ENCODE data around the gene USF2.
A peak's percentile ranks its signal among the peaks of the same experiment; 100 is the strongest.

Gene USF2

DNA sequence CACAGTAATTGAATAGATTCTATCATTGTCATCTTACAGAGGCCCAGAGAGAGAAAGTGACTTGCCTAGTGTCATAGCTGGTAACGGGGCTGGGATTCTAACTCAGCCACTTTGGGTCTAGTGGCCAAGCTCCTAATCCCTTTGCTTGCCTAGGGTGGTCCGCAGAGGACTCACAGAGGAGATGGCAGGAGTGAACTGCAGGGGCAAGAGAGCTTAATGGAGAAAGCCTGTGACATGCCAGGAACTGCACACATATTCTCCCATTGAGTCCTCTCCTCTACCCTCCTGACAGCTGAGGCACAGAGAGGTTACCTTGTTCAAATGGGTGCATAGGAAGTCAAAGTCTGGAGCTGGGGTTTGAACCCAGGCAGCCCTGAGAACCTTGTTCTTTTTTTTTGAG lies 17.3 kb upstream of the USF2 start:
- no peaks in the 10 kb centered on the region for H3K9me3 Mint-ChIP-seq
- peaks cover 40% of the 10 kb centered on the region for H3K27me3 Mint-ChIP-seq (ENCODE audit: low read depth)
- H3K27ac Mint-ChIP-seq: no peak overlapping the region
- peaks cover 9% of the 10 kb centered on the region for H3K4me1 Mint-ChIP-seq (ENCODE audit: low read depth)
- H3K4me3 Mint-ChIP-seq: no peak overlapping the region
- no peak for DNase-seq (ENCODE audit: low spot score)
- no peaks in the 10 kb centered on the region for H3K36me3 Mint-ChIP-seq (ENCODE audit: low read depth)

DNA sequence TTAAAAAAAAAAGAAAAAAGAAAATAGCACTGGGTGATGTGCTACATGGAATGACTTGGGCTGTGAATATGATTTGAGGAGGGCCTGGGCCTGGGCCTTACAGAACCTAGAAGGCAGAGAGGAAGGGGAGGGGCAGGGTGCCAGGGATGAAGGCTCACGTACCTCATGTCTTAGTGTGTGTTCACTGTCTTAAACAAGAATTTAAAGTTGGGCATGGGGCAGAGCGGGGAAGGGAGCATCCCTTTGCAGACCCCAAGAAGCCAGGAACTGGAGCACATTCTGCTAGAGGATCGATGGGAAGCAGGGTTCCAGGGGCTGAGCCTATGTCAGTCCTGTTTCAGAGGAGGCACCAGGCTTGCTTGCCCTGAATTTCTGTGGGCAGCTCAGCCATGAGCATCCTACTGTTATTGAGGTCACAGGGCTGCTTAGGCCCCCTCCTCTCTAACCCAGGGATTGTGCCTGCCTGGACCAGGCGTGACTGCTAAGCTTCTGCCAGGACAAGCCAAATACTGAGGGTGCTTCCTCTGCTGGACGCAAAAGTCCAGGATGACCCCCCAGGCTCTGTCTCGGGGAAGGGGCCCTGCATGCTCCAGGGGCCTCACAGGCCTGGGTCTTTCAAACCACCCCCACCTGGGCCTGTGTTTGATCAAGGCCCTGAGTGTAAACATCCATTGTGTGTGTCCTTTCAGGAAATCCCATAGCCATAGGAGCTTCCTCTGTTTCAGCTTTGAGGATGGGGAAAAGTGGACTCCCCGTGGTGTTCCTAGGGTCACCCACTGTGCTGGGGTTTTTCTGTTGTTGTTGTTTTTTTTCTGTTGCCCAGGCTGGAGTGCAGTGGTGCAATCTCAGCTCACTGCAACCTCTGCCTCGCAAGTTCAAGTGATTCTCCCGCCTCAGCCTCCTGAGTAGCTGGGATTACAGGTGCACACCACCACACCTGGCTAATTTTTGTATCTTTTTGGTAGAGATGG lies 15.2 kb upstream of the USF2 start:
- Mint-ChIP-seq H3K36me3 (ENCODE audit: low read depth) (no peaks in the 10 kb centered on the region), H3K27ac (no peak overlapping the region), H3K4me1 (ENCODE audit: low read depth) (peaks cover 7% of the 10 kb centered on the region), H3K9me3 (no peaks in the 10 kb centered on the region), H3K27me3 (ENCODE audit: low read depth) (peaks cover 23% of the 10 kb centered on the region), H3K4me3 (no peak overlapping the region)
- DNase-seq (ENCODE audit: low spot score): no peak

DNA sequence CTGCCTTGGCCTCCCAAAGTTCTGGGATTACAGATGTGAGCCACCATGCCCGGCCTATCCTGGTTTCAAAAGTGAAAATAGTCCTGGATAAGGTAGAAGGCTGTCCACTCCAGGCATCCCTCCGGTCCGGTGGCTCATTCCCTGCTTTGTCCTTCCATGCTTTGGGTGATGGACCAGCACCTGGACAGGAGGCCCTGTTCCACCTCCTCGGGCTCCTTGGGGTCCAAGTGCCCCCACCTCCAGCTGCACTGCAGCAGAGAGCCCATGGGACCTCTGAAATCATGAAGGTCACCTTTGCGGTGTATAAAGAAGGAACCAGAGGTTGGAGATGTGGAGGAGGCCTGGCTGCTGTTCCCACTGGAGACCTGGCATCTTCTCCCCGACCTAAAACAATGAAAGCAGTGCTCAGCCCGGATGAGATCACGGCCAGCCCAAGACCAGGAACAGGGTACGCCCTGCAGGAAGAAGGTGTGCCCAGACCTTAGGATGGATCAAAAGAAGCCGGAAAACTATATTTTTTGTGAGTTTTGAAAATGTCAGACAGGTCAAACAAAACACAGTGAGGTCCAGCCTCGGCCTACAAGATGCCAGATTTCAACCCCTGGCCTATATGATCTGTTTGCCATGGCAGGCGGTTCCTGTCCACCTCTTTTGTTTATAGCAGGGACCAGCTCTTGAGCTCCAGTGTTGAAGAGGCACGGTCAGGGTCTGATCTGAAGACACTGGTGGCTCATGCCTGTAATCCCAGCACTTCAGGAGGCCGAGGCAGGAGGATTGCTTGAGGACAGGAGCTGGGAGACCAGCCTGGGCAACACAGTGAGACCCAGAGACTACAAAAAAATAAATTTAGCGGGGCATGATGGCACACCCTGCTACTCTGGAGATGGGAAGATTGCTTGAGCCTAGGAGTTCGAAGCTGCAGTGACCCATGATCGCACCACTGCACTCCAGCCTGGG lies 14.1 kb upstream of the USF2 start:
- no peaks in the 10 kb centered on the region for H3K9me3 Mint-ChIP-seq
- no peak overlapping the region for H3K4me3 Mint-ChIP-seq
- H3K27ac Mint-ChIP-seq: no peak overlapping the region
- H3K36me3 Mint-ChIP-seq (ENCODE audit: low read depth): no peaks in the 10 kb centered on the region
- H3K27me3 Mint-ChIP-seq (ENCODE audit: low read depth): peaks cover 13% of the 10 kb centered on the region
- DNase-seq (ENCODE audit: low spot score): no peak
- peaks cover under 1% of the 10 kb centered on the region for H3K4me1 Mint-ChIP-seq (ENCODE audit: low read depth)

DNA sequence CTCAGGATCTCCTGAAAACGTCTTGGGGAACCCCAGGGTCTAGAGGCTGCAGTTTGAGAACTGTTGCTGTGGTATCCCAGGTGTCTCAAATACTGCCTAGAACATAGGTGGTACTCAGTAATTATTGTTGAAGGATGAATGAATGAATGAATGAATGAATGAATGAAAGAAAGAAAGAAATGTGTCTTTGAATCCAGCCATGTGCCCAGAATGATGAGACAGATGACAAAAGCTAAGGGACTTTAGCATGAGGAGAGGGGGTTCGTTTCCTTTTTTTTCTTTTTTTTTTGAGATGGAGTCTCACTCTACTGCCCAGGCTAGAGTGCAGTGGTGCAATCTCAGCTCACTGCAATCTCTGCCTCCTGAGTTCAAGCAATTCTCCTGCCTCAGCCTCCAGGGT lies 12.2 kb upstream of the USF2 start:
- DNase-seq (ENCODE audit: low spot score): no peak
- Mint-ChIP-seq H3K27ac (no peak overlapping the region), H3K4me3 (no peak overlapping the region), H3K9me3 (no peaks in the 10 kb centered on the region), H3K4me1 (ENCODE audit: low read depth) (no peaks in the 10 kb centered on the region), H3K27me3 (ENCODE audit: low read depth) (no peaks in the 10 kb centered on the region), H3K36me3 (ENCODE audit: low read depth) (no peaks in the 10 kb centered on the region)

DNA sequence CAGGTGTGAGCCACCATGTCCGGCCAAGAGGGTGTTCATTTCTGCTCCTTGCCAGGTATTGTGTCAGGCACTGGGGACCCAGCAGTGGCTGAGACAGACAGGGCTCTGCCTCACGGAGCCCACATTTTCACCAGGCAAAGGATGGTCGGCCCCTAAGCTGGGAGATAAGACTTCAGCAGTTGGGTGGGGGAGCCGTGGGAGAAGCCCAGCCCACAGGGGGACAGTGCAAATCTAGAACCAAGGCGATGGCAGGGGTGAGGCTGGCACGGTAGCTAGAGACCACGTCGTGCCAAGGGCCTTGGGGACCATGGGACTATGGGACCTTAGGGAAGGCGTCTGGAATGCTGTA lies 11.7 kb upstream of the USF2 start:
- H3K27ac Mint-ChIP-seq: no peak overlapping the region
- H3K4me1 Mint-ChIP-seq (ENCODE audit: low read depth): no peaks in the 10 kb centered on the region
- no peaks in the 10 kb centered on the region for H3K27me3 Mint-ChIP-seq (ENCODE audit: low read depth)
- no peak overlapping the region for H3K4me3 Mint-ChIP-seq
- H3K36me3 Mint-ChIP-seq (ENCODE audit: low read depth): no peaks in the 10 kb centered on the region
- no peak for DNase-seq (ENCODE audit: low spot score)
- H3K9me3 Mint-ChIP-seq: no peaks in the 10 kb centered on the region

DNA sequence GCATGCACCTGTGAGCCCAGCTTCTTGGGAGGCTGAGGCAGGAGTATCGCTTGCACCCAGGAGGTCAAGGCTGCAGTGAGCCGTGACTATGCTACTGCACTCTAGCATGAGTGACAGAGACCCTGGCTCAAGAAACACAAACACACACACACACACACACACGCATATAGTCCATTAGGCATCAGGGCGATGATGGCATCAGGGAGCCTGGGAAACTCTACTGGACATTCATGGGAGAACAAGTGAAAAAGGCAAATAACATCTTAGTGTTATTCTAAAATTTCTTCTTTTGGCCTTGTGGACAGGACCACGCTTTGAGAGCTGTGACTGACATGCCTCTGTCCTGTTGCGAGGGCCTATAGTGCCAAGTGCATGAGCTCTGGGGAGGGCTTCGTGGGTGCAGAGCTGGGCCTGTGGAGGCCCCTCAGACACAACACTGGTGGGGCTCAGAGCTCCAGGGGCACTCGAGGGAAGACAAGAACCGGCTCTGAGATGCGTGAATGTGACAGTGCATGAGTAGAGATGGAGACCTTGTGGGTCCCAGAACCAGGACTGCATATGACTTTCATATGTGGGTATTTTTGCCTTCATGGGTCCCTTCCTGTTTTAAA lies 8.0 kb upstream of the USF2 start:
- Mint-ChIP-seq H3K27ac (no peak overlapping the region), H3K4me3 (no peak overlapping the region), H3K27me3 (ENCODE audit: low read depth) (no peaks in the 10 kb centered on the region), H3K4me1 (ENCODE audit: low read depth) (peaks cover 8% of the 10 kb centered on the region), H3K36me3 (ENCODE audit: low read depth) (peaks cover 5% of the 10 kb centered on the region), H3K9me3 (no peaks in the 10 kb centered on the region)
- DNase-seq (ENCODE audit: low spot score): no peak

DNA sequence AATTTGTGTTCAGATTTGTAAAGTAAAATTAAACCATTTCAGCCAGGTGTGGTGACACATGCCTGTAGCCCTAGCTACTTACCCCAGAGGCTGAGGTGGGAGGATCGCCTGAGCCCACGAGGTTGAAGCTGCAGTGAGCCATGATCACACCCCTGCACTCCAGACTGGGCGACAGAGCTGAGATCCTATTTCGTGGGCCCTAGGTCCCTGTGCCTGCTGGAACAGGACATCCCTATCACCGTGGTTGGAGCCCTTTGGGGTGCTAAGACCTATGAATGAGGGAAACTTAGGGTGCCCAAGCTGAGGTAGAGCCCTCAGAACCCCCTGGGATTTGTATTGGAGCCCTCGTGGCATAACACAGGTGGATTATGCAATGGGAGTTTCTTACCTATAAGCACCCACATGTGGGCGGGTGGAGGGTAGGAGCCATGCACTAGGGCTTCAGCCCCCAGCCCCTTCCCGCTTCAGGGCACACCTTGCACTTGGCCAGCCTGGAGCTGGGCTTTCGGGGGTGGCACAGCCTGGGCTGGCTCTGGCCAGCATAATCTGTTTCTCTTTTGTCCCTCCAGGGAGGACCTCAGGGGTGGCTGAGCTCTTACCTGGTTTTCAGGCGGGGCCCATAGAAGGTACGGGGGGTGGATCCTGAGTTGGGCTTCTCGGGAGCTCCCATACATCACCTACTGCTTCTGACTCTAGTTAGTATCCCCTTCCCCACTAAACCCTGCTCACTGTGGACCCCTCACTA lies 7.2 kb upstream of the USF2 start:
- H3K27ac Mint-ChIP-seq: no peak overlapping the region
- H3K9me3 Mint-ChIP-seq: no peaks in the 10 kb centered on the region
- DNase-seq (ENCODE audit: low spot score): no peak
- H3K4me1 Mint-ChIP-seq (ENCODE audit: low read depth): peaks cover 11% of the 10 kb centered on the region
- H3K36me3 Mint-ChIP-seq (ENCODE audit: low read depth): peaks cover 7% of the 10 kb centered on the region
- no peaks in the 10 kb centered on the region for H3K27me3 Mint-ChIP-seq (ENCODE audit: low read depth)
- no peak overlapping the region for H3K4me3 Mint-ChIP-seq

DNA sequence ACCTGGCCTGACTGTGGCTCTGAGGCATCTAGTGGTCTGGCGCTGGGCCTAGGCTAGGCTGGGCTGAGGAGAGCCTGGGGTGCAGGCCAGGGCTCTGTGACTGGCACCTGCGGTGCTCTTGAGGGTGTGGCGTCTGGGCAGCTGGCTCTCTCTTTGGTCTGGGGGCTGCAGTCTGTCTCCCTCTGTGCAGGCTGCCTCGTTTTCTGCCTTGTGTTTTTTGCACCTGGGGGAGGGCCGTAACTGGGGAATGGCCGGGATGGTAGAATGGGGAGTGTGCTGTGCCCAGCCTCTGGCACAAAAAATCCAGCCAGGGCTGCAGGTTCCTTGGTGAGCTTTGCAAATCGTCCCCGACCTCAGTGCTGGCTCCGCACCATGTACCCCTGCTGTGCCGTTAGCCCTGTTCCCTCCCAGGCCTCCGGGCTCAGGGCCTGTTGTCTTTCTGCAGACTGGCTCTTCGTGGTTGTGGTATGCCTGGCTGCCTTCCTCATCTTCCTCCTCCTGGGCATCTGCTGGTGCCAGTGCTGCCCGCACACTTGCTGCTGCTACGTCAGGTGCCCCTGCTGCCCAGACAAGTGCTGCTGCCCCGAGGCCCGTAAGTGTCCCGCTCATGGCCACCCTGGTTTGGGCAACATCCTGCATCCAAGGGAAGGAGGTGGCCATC lies 6.5 kb upstream of the USF2 start:
- Mint-ChIP-seq H3K36me3 (ENCODE audit: low read depth) (peaks cover 7% of the 10 kb centered on the region), H3K4me3 (no peak overlapping the region), H3K27ac (no peak overlapping the region), H3K27me3 (ENCODE audit: low read depth) (no peaks in the 10 kb centered on the region), H3K9me3 (no peaks in the 10 kb centered on the region), H3K4me1 (ENCODE audit: low read depth) (peaks cover 11% of the 10 kb centered on the region)
- DNase-seq (ENCODE audit: low spot score): no peak

DNA sequence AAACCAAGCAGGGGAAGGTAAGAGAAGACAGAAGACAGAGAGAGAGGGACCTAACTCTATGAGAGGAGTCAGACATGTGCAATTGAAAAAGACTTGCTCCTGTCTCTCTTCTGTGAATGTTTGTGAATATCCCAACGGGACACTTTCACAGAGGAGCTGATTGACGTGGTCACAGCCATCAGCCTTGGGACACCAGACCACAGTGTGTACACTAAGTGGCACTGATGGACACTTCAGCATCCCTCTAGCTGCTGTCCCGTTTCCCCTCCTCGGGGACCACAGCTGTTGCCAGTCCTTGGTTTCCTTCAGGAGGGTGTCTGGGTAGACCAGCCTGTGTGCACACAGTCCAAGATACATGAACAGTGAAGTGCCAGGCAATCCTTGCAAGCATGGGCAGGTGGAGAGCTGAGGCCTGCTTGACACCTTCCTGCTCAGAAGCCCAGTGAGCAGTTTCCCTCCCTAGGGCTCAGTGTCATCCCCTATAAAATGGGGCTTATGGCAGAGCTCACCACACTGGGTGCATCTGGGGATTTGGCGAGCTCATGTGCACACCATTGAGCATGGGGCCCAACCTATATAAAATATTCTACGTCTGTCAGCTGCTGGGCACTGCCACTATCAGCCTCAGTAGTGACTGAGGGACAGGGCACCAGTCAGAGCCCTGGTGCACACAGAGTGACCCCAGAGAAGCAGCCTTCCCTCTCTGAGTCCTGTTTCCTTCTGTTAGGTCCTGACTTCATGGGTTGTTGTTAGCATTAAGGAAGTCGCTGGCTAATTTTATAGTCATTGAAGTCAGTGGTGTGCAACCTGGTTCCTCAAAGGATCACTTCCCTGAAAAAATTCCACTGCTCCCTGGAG lies 4.3 kb upstream of the USF2 start:
- no peak for DNase-seq (ENCODE audit: low spot score)

DNA sequence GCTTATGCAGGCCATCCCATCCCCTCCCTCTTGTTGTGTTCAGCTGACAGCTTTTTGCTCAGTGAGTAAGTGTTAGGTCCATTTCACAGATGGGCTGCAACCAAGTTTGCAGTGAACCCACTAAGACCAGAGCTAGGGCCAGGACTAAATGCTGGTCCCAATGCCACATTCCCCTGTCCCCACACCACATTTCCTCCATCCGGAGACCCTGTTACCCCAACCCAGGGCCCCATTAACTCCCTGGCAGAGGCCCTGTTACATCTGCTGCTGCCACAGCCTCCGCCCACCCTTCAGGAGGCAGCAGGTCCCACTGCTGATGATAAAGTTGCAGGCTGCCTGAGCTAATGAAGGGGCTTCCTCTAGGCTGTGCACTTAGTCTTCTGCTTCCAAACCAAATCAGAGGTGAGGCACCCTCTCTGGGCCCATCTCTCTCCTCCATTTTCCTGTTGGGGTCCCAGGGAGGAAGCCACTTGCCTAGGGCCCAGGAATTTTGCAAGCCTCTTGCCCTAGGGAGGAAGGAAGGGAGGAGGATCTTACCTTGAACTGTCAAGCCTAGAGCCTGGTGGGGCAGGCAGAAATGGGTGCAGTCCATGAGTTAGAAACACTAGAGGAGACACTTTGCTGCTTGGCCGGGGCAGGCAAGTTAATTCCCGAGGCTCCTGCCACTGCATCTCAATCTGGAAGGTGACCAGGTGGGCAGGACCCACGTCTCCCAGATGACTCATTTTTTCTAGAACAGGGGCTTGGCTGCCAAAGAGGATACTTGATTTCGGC lies 3.4 kb upstream of the USF2 start:
- peaks cover 11% of the 10 kb centered on the region for H3K36me3 Mint-ChIP-seq (ENCODE audit: low read depth)

More for the DNA sequence above, 4.3 kb upstream of the USF2 start:
- H3K27me3 Mint-ChIP-seq (ENCODE audit: low read depth): no peaks in the 10 kb centered on the region
- H3K27ac Mint-ChIP-seq: no peak overlapping the region
- peaks cover 9% of the 10 kb centered on the region for H3K36me3 Mint-ChIP-seq (ENCODE audit: low read depth)
- no peak overlapping the region for H3K4me3 Mint-ChIP-seq
- peaks cover 13% of the 10 kb centered on the region for H3K4me1 Mint-ChIP-seq (ENCODE audit: low read depth)
- no peaks in the 10 kb centered on the region for H3K9me3 Mint-ChIP-seq

DNA sequence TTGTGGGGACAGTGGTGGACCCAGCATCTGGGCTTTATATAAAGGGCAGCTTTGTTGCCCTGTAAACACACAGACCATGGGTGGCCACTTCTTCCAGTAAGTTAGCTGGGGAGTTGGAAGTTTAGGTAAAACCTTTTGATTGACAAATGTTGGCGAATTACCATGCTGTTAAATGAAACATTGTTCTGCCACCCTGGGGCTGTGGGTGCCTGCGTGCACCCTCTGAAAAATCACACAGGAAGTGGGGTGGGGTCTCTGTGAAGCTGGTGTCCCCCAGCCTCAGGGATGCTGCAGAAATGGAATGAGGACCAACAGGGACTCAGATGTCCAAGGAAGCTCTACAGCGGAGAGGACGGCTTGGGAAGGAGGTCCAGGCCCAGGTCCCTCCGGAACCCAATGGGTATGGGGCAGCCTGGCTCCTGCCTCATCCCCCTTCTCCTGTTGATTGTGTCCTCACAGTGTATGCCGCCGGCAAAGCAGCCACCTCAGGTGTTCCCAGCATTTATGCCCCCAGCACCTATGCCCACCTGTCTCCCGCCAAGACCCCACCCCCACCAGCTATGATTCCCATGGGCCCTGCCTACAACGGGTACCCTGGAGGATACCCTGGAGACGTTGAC lies 2.8 kb upstream of the USF2 start:
- H3K4me3 Mint-ChIP-seq: peak overlapping the region; percentile 79
- H3K9me3 Mint-ChIP-seq: no peaks in the 10 kb centered on the region
- no peak for DNase-seq (ENCODE audit: low spot score)
- H3K36me3 Mint-ChIP-seq (ENCODE audit: low read depth): peaks cover 17% of the 10 kb centered on the region
- peak overlapping the region; percentile 82 for H3K27ac Mint-ChIP-seq
- peaks cover 13% of the 10 kb centered on the region for H3K4me1 Mint-ChIP-seq (ENCODE audit: low read depth)
- no peaks in the 10 kb centered on the region for H3K27me3 Mint-ChIP-seq (ENCODE audit: low read depth)

More for the DNA sequence above, 3.4 kb upstream of the USF2 start:
- Mint-ChIP-seq H3K27ac (peak overlapping the region; percentile 58), H3K9me3 (no peaks in the 10 kb centered on the region), H3K4me3 (peak overlapping the region; percentile 79), H3K27me3 (ENCODE audit: low read depth) (no peaks in the 10 kb centered on the region), H3K4me1 (ENCODE audit: low read depth) (peaks cover 13% of the 10 kb centered on the region)
- no peak for DNase-seq (ENCODE audit: low spot score)
